GM19463 (cell line): ENCODE results near the gene TMCO6.
"Not testable (repeated sequence)": the region's sequence is repeated elsewhere in the genome, so short reads cannot be mapped to it uniquely, and the experiment has no call there.

Source experiments
- ATAC-seq: cut with Tn5 transposase; IDR thresholded peaks from one replicate; pipeline ENCODE4 v1.9.1; 2021; ENCODE audit warnings: mild to moderate bottlenecking, moderate library complexity; ENCODE audit not compliant: unreplicated experiment

Gene TMCO6

GRCh38 chr5:140639148-140639981, at the start of gene TMCO6:
TSS of gene TMCO6 (plus strand) at chr5:140639451. CDS start at chr5:140639528, 77 bp downstream.
- ATAC-seq, result peak; percentile 96

GRCh38 chr5:140590861-140591260, 48.4 kb upstream of the TMCO6 start:
- ATAC-seq, result no peak

GRCh38 chr5:140591747-140592372, 47.4 kb upstream of the TMCO6 start:
- no peak for ATAC-seq

DNA sequence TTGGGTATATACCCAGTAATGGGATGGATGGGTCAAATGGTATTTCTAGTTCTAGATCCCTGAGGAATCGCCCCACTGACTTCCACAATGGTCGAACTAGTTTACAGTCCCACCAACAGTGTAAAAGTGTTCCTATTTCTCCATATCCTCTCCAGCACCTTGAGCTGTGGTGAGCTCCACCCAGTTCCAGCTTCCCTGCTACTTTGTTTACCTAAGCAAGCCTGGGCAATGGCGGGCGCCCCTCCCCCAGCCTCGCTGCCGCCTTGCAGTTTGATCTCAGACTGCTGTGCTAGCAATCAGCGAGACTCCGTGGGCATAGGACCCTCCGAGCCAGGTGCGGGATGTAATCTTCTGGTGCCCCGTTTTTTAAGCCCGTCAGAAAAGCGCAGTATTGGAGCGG, 46.2 kb upstream of the TMCO6 start:
- ATAC-seq, result not testable (repeated sequence)

DNA sequence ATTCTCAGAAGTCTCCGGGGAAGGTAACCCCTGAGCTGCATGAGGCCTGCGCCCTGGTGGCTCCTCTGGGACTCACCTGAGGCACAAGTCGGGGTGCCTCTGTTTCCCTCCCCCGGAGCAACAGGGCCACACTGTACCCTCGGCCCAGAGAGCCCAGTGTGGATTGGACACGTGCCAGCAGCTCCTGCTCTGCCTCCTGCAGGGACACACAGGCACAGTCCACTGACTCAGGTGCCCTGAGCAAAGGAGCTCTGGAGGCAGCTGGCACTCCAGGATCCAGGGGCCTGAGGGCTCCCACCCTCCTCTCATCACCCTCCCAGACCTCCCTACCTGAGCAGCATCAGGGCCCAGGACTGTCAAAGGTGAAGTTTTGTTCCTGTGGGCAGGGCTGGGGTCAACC, 45.1 kb upstream of the TMCO6 start:
- no peak for ATAC-seq

DNA sequence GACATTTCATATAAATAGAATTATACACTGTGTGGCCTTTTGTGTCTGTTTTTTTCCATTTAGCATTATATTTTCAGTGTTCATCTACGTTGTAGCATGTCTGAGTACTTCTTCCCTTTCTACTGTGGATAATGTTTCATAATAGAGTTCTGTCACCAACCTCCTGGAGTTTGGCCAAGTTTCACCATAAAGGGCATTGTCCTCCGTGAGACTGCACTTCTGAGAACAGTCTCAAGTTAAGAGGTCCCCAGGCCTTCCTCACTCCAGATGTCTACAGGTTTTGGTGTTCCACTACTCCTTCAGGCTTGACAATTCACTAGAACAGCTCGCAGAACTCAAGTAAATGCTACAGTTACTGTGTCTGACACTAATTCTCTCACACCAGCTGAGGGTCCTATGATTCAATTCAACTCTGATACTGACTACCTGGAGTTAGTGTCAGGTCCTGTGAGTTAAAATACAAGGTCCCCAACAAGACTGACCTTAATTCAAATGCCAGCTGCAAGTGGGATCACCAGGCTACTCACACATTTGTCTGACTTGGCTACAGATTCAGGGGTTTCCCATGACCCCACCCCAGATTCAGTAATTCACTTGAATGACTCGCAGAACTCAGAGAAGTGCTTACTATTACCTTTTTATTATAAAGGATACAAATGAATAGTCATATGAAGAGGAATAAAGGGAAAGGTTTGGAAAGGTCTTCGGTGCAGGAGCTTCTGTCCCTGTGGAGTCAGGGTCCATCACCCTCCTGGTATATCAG, 43.5 kb upstream of the TMCO6 start:
- no peak for ATAC-seq

GRCh38 chr5:140596321-140596741, 42.9 kb upstream of the TMCO6 start:
- no peak for ATAC-seq

GRCh38 chr5:140598836-140599235, 40.4 kb upstream of the TMCO6 start:
- ATAC-seq, result no peak

- no peak for ATAC-seq
Observed at GRCh38 chr5:140600096-140600495, 39.2 kb upstream of the TMCO6 start.

GRCh38 chr5:140602147-140602546, 37.1 kb upstream of the TMCO6 start:
- no peak for ATAC-seq

DNA sequence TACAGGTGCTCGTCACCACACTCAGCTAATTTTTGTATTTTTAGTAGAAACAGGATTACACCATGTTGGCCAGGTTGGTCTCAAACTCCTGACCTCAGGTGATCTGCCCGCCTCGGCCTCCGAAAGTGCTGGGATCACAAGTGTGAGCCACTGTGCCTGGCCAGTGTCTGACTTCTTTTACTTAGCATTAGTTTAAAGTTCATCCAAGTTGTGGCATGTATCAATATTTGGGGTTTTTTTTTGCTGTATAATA, 35.9 kb upstream of the TMCO6 start:
- ATAC-seq, result not testable (repeated sequence)

DNA sequence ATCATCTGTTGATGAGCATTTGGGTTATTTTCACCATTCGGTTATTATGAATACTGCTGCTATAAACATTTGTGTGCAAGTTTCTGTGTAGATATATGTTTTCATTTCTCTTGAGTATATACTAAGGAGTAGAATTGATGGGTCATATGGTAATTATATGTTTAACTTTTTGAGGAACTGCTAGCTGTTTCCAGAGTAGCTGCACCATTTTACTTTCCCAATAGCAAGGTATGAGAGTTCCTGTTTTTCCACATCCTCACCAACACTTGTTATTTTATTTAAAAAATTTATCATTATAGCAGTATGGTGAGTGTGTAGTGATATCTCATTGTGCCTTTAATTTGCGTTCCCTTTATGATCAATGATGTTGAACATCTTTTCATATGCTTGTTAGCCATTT, 35.5 kb upstream of the TMCO6 start:
- no peak for ATAC-seq

DNA sequence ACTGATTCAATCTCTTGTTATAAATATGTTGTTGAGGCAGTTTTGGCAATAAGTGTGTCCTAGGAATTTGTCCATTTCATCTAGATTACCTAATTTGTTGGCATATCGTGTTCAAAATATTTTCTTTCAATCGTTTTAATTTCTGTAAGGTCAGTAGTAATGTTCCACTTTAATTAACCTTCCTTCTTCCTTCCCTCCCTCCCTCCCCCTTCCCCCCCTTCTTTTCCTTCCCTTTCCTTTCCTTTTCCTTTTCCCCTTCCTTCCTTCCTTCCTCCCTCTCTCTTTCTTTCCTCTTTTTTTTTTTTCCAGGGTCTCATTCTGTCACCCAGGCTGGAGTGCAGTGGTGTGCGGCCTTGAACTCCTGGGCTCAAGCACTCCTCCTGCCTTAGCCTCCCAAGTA, 33.4 kb upstream of the TMCO6 start:
- ATAC-seq, result no peak

GRCh38 chr5:140607031-140607430, 32.2 kb upstream of the TMCO6 start:
- ATAC-seq, result no peak

DNA sequence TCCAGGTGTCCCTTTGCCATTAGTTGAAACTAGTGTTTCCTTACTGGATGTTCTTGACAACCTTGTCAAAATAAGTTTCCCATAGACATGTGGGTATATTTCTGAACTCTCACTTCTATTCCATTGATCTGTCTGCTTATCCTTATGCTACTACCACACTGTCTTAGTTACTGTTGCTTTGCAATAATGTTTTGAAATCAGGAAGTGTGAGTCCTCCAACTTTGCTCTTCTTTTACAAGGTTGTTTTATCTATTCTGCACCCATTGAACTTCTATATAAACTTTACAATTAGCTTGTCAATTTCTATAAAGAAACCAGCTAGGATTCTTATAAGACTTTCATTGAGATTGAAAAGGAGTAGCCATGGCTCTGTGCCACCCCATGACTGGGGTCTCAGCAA, 30.5 kb upstream of the TMCO6 start:
- ATAC-seq, result no peak

- no peak for ATAC-seq
Observed at GRCh38 chr5:140609126-140609525, 30.1 kb upstream of the TMCO6 start.

DNA sequence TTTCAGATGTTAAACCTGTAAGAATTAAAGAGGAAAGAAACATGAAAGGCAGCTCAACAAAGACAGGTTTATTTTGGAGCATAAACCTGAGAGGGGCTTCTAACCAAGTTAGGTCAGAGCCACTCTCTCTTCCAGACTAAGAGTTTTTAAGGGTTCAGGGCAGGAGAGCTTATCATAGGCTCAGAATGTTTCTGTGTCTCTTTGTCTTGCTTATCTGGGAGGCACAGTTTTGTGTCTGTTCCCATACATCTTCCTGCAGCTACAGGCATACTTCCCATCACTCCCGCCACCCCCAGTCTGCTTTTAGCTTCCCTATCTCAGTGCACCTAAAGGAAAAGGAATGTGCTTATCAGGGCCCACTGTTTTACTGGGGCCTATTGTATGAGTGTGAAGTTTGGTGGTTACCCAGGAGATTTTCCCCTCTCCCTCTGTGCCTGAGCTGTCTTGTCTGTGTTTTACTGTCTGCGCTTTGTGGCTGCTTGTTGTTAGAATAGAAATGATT, 28.2 kb upstream of the TMCO6 start:
- ATAC-seq, result no peak

DNA sequence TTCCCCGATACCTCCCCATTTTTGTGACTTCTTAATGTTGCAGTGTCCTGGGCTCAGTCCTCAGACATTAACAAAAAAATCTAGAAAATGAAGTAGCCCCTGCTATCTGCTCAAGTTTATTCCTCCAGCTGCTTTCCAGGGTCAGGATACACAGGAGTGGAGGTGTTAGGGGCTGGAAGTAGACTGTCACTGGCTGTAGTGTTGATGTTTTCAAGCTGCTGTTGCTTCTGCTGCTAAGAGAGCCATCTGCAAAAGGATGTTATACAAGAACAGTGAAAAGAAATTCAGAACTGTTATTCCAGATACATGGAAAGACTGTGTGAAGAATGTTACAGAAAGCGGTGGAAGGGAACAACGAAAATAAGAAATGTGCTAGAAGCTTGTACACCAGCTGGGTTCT, 16.9 kb upstream of the TMCO6 start:
- ATAC-seq, result no peak

DNA sequence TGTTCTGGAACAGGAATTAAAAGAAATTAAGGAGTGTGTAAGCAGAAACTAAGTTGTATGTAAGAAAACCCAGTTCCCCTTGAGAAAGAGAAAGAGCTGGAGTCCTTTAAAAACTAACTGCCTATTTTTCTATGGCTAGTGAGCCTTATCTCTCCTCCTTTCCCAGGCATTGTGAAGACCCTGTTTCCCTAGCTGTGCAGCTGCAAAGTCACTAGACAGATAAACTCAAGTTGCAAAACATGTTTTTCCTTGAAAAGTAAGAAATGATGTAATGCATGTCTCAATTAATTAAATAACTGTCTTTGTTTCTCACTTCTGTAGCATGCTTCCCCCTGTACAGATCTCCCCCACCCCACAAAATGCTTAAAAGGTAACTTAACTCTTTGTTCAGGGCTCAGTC, 16.2 kb upstream of the TMCO6 start:
- ATAC-seq, result not testable (repeated sequence)

DNA sequence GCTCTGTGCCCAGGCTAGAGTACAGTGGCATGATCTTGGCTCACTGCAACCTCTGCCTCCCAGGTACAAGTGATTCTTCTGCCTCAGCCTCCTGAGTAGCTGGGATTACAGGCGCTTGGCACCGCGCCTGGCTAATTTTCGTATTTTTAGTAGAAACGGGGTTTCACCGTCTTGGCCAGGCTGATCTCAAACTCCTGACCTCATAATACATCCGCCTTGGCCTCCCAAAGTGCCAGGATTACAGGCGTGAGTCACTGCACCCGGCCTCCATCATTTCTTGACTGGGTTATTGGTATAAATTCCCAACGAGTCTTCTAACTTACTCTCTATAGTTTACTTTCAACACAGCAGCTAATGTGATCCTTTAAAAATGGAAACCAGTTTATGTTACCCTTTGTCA, 14.4 kb upstream of the TMCO6 start:
- not testable (repeated sequence) for ATAC-seq

DNA sequence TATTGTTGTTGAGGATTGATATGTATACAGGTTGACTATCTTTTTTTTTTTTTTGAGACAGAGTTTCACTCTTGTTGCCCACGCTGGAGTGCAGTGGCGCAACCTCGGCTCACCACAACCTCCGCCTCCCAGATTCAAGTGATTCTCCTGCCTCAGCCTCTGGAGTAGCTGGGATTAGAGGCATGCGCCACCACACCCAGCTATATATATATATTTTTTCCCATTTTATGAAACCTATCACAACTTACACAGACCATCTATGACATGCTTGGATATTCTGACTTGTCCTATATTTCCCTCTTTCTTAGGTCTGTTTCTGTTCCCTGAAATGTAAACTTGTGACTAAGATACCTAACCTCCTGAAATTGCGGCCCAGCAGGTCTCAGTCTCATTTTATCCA, 11.3 kb upstream of the TMCO6 start:
- no peak for ATAC-seq

DNA sequence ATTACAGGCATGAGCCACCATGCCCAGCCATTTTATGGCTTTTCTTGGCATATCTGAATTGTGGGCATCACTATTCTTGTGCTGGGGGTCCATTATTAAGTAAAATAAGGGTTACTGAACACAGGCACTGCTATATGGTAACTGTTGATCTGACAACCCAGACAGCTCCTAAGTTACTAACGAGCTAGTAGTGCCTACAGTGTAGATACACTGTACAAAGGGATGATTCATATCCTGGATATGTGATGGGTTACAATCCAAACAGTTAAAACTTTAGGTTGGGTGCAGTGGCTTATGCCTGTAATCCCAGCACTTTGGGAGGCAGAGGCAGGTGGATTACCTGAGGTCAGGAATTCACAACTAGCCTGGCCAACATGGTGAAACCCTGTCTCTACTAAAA, 10.5 kb upstream of the TMCO6 start:
- ATAC-seq, result no peak
